Trophoblast cell (in vitro differentiated cells and primary cell): ENCODE results near the gene TSSK6.

ENCODE experiments used
- DNase-seq, 2 donors: peaks; one replicate each; pipeline ENCODE4 v3.0.0-alpha.2; 2016
- H2AFZ ChIP-seq: 2 replicates; pipeline ENCODE4 v1.6.1; 2013; ENCODE audit warnings: low read length, moderate library complexity, mild to moderate bottlenecking; ENCODE audit not compliant: insufficient read depth, poor library complexity
- H2AK5ac ChIP-seq: 2 replicates; pipeline ENCODE4 v1.6.1; 2013; ENCODE audit warnings: mild to moderate bottlenecking, low read length
- H2BK120ac ChIP-seq: 2 replicates; pipeline ENCODE4 v1.6.1; 2013; ENCODE audit warnings: low read length, mild to moderate bottlenecking, moderate library complexity; ENCODE audit not compliant: insufficient read depth, poor library complexity
- H2BK12ac ChIP-seq: 2 replicates; pipeline ENCODE4 v1.6.1; 2013; ENCODE audit warnings: mild to moderate bottlenecking, low read length, moderate library complexity
- H2BK5ac ChIP-seq: 2 replicates; pipeline ENCODE4 v1.6.1; 2013; ENCODE audit warnings: low read length, low read depth, moderate library complexity, mild to moderate bottlenecking; ENCODE audit not compliant: poor library complexity
- H3K14ac ChIP-seq: 2 replicates; pipeline ENCODE4 v1.6.1; 2013; ENCODE audit warnings: mild to moderate bottlenecking, low read length
- H3K18ac ChIP-seq: 2 replicates; pipeline ENCODE4 v1.6.1; 2013; ENCODE audit warnings: mild to moderate bottlenecking, low read length
- H3K23ac ChIP-seq: 2 replicates; pipeline ENCODE4 v1.6.1; 2013; ENCODE audit warnings: low read length
- H3K27ac ChIP-seq: 2 replicates; pipeline ENCODE4 v1.5.1; 2013; ENCODE audit warnings: low read depth, mild to moderate bottlenecking, inconsistent platforms, low read length, moderate library complexity
- H3K27me3 ChIP-seq: 2 replicates; pipeline ENCODE4 v1.6.1; 2013; ENCODE audit warnings: inconsistent platforms, mild to moderate bottlenecking, low read length, moderate library complexity; ENCODE audit not compliant: insufficient read depth
- H3K36me3 ChIP-seq, 2 experiments: 1 replicate in 1 of 2; 2 replicates in 1 of 2; pipeline ENCODE4 v1.6.1; 2013; ENCODE audit warnings: low read length in 2 of 2, mild to moderate bottlenecking in 2 of 2, moderate library complexity in 1 of 2; ENCODE audit not compliant: insufficient read depth in 2 of 2, control insufficient read depth in 1 of 2
- H3K4ac ChIP-seq: 2 replicates; pipeline ENCODE4 v1.6.1; 2013; ENCODE audit warnings: low read depth, mild to moderate bottlenecking, low read length, moderate library complexity
- H3K4me1 ChIP-seq, 2 experiments: 1 replicate in 1 of 2; 2 replicates in 1 of 2; pipeline ENCODE4 v1.6.1; 2013; ENCODE audit warnings: low read length in 2 of 2, mild to moderate bottlenecking in 2 of 2, moderate library complexity in 1 of 2; ENCODE audit not compliant: insufficient read depth in 2 of 2, control insufficient read depth in 1 of 2
- H3K4me2 ChIP-seq: 2 replicates; pipeline ENCODE4 v1.6.1; 2013; ENCODE audit warnings: inconsistent platforms, mild to moderate bottlenecking, low read length, moderate library complexity
- H3K4me3 ChIP-seq: 2 replicates; pipeline ENCODE4 v1.5.1; 2013; ENCODE audit warnings: mild to moderate bottlenecking, low read depth, low read length, inconsistent platforms
- H3K79me1 ChIP-seq: one replicate; pipeline ENCODE4 v1.6.1; 2013; ENCODE audit warnings: low read length
- H3K79me2 ChIP-seq: 2 replicates; pipeline ENCODE4 v1.6.1; 2013; ENCODE audit warnings: low read length, mild to moderate bottlenecking; ENCODE audit not compliant: control insufficient read depth, insufficient read depth, poor library complexity
- H3K9ac ChIP-seq: 2 replicates; pipeline ENCODE4 v1.6.1; 2013; ENCODE audit warnings: mild to moderate bottlenecking, low read length
- H3K9me3 ChIP-seq: 2 replicates; pipeline ENCODE4 v1.6.1; 2013; ENCODE audit warnings: low read depth, mild to moderate bottlenecking, control low read depth, inconsistent platforms, low read length; ENCODE audit not compliant: insufficient read depth
- H4K12ac ChIP-seq: 2 replicates; pipeline ENCODE4 v1.6.1; 2013; ENCODE audit warnings: low read depth, mild to moderate bottlenecking, low read length, moderate library complexity
- H4K8ac ChIP-seq: 2 replicates; pipeline ENCODE4 v1.6.1; 2013; ENCODE audit warnings: low read depth, mild to moderate bottlenecking, low read length, moderate library complexity
- H4K91ac ChIP-seq: one replicate; pipeline ENCODE4 v1.6.1; 2013; ENCODE audit warnings: low read depth, mild to moderate bottlenecking, low read length, moderate library complexity
- WGBS: extraction: QIAGEN DNeasy Blood & Tissue Kit; methylation state at CpG from one replicate; pipeline ENCODE4 v1.1.7; 2013; ENCODE audit warnings: missing lambda C conversion rate; ENCODE audit not compliant: insufficient read length, insufficient coverage; ENCODE audit errors: extremely low coverage; 5-methylcytosine and 5-hydroxymethylcytosine counted together

Gene TSSK6

GRCh38 chr19:19524053-19524452, 8.7 kb upstream of the TSSK6 start:
- no peak overlapping the region for H2BK120ac ChIP-seq
- no CpG with 5 or more reads among the region's 7 CpGs for WGBS

GRCh38 chr19:19523177-19523576, 7.8 kb upstream of the TSSK6 start:
- Histone ChIP-seq H3K23ac (no peak overlapping the region), H3K27me3 (no peaks in the 10 kb centered on the region)

More at GRCh38 chr19:19524053-19524452, 8.7 kb upstream of the TSSK6 start:
- no peak overlapping the region for H4K8ac ChIP-seq
- peaks cover 42 to 58% of the 10 kb centered on the region in 2 experiments for H3K36me3 ChIP-seq
- no peak overlapping the region for H3K23ac ChIP-seq
- H3K4me3 ChIP-seq = no peak overlapping the region
- H4K91ac ChIP-seq = no peak overlapping the region
- no peak overlapping the region for H4K12ac ChIP-seq
- no peak overlapping the region for H3K4ac ChIP-seq
- no peak overlapping the region for H3K27ac ChIP-seq
- H2BK5ac ChIP-seq = no peak overlapping the region
- H3K9ac ChIP-seq = no peak overlapping the region
- no peak overlapping the region for H3K18ac ChIP-seq
- no peak overlapping the region for H3K14ac ChIP-seq
- no peak overlapping the region for H2AK5ac ChIP-seq
- H3K9me3 ChIP-seq = no peaks in the 10 kb centered on the region
- H3K4me2 ChIP-seq = no peak overlapping the region
- H3K4me1 ChIP-seq = no peaks in the 10 kb centered on the region
- no peak overlapping the region for H2BK12ac ChIP-seq
- H2AFZ ChIP-seq = no peak overlapping the region
- H3K79me1 ChIP-seq = no peaks in the 10 kb centered on the region
- H3K27me3 ChIP-seq = no peaks in the 10 kb centered on the region
- DNase-seq = no peak
- no peaks in the 10 kb centered on the region for H3K79me2 ChIP-seq

GRCh38 chr19:19520989-19521388, 5.6 kb upstream of the TSSK6 start:
- Histone ChIP-seq H3K9me3 (no peaks in the 10 kb centered on the region), H3K79me1 (peaks cover 5% of the 10 kb centered on the region), H3K14ac (no peak overlapping the region), H4K12ac (no peak overlapping the region), H3K4me2 (no peak overlapping the region), H2BK120ac (no peak overlapping the region), H3K4ac (no peak overlapping the region), H3K9ac (no peak overlapping the region), H2AK5ac (no peak overlapping the region), H3K23ac (no peak overlapping the region), H4K91ac (no peak overlapping the region), H3K18ac (no peak overlapping the region), H3K79me2 (peaks cover 4% of the 10 kb centered on the region), H4K8ac (no peak overlapping the region), H3K4me1 (no peaks in the 10 kb centered on the region), H2BK12ac (no peak overlapping the region), H2AFZ (no peak overlapping the region), H3K27ac (no peak overlapping the region), H3K4me3 (no peak overlapping the region), H2BK5ac (no peak overlapping the region), H3K36me3 (peaks cover 17 to 34% of the 10 kb centered on the region in 2 experiments), H3K27me3 (no peaks in the 10 kb centered on the region)
- no peak for DNase-seq
- WGBS = no CpG with 5 or more reads among the region's 6 CpGs

More at GRCh38 chr19:19523177-19523576, 7.8 kb upstream of the TSSK6 start:
- Histone ChIP-seq H3K36me3 (peaks cover 36 to 53% of the 10 kb centered on the region in 2 experiments), H2BK5ac (no peak overlapping the region), H2AFZ (no peak overlapping the region), H3K4me2 (no peak overlapping the region), H4K12ac (no peak overlapping the region), H3K9ac (no peak overlapping the region), H3K79me1 (no peaks in the 10 kb centered on the region), H3K4me1 (no peaks in the 10 kb centered on the region), H3K4me3 (no peak overlapping the region), H4K91ac (no peak overlapping the region), H3K9me3 (no peaks in the 10 kb centered on the region), H4K8ac (no peak overlapping the region), H3K18ac (no peak overlapping the region), H2BK120ac (no peak overlapping the region), H3K4ac (no peak overlapping the region), H3K14ac (no peak overlapping the region), H3K79me2 (no peaks in the 10 kb centered on the region), H2AK5ac (no peak overlapping the region), H3K27ac (no peak overlapping the region), H2BK12ac (no peak overlapping the region)
- DNase-seq = no peak
- no CpG with 5 or more reads among the region's 3 CpGs for WGBS

GRCh38 chr19:19517235-19517619, 1.9 kb upstream of the TSSK6 start:
- no peak overlapping the region for H3K14ac ChIP-seq
- H2AK5ac ChIP-seq = no peak overlapping the region
- no peak overlapping the region for H3K4ac ChIP-seq
- no CpG with 5 or more reads among the region's 10 CpGs for WGBS
- H3K4me2 ChIP-seq = no peak overlapping the region
- no peak overlapping the region for H2BK120ac ChIP-seq
- no peak for DNase-seq
- no peak overlapping the region for H3K18ac ChIP-seq
- no peak overlapping the region for H2BK12ac ChIP-seq
- no peaks in the 10 kb centered on the region for H3K27me3 ChIP-seq
- H3K4me1 ChIP-seq = peaks cover 5 to 6% of the 10 kb centered on the region in 2 experiments
- H4K91ac ChIP-seq = no peak overlapping the region
- H2BK5ac ChIP-seq = no peak overlapping the region
- H3K79me1 ChIP-seq = peaks cover 10% of the 10 kb centered on the region
- H3K23ac ChIP-seq = no peak overlapping the region
- H2AFZ ChIP-seq = no peak overlapping the region
- no peak overlapping the region for H3K4me3 ChIP-seq
- H3K36me3 ChIP-seq = peaks cover 11 to 22% of the 10 kb centered on the region in 2 experiments
- H3K79me2 ChIP-seq = peaks cover 8% of the 10 kb centered on the region
- H3K27ac ChIP-seq = no peak overlapping the region
- H4K12ac ChIP-seq = no peak overlapping the region
- no peak overlapping the region for H3K9ac ChIP-seq
- H4K8ac ChIP-seq = no peak overlapping the region
- H3K9me3 ChIP-seq = peaks cover 10% of the 10 kb centered on the region
